K562 (cell line): Measurements from ENCODE around the gene RPH3AL. TPM values are rescaled to one million over a fixed set of nuclear protein-coding genes. Genes with fewer than 3 reads are reported as not detected.

Experiments
- ATAC-seq: fragments of 200-7000 bp; cut with Tn5 transposase; 3 replicates; pipeline ENCODE4 v1.9.1; 2020; ENCODE audit warnings: moderate library complexity
- BruUV-seq: library from RNA; stranded (reverse); fragments of 400-500 nt; replicated peaks from 2 replicates; lab custom pipeline; 2021; lab: Mats Ljungman, UMichigan
- CTCF ChIA-PET: fragments of 300-600 bp; formaldehyde crosslinking; extraction: SDS; loops from one replicate; lab custom pipeline; 2021; ENCODE audit warnings: low intra/inter-chr PET ratio; lab: Yijun Ruan, JAX
- POLR2A ChIA-PET: fragments of 300-600, 350-650 bp; sonication (Branson Sonifier 250); formaldehyde crosslinking; extraction: SDS; loops from one replicate; lab custom pipeline; 2021; ENCODE audit warnings: antibody characterized with exemption, inconsistent platforms; lab: Yijun Ruan, JAX
- DNase-seq, 4 experiments: peaks; one replicate each; pipeline versions ENCODE4 v3.0.0 to v3.0.0-alpha.2; 2011 to 2018; ENCODE audit warnings: low spot score in 3 of 4, mixed read lengths in 3 of 4; ENCODE audit errors: extremely low read depth in 1 of 4
- FAIRE-seq: peaks from 2 replicates; lab custom pipeline; 2011; peaks lifted over from hg19 to GRCh38; lab: Jason Lieb, UNC
- H2AFZ ChIP-seq: 2 replicates; pipeline ENCODE4 v1.6.0; 2011; ENCODE audit warnings: low read depth, low read length, control low read depth, inconsistent platforms
- H3K27ac ChIP-seq: fragments of 200-600 bp; 3 replicates; pipeline ENCODE4 v1.8.0; 2011; ENCODE audit warnings: low read depth, mild to moderate bottlenecking, control low read depth, inconsistent platforms, low read length, moderate library complexity, mixed read lengths; ENCODE audit errors: extremely low read depth
- H3K27me3 ChIP-seq, 2 experiments: fragments of 300-600 bp in 1 of 2; 2 replicates in 1 of 2; 3 replicates in 1 of 2; pipeline versions ENCODE4 v1.6.0 to v1.8.0; 2011; ENCODE audit warnings: inconsistent platforms in 2 of 2, low read length in 2 of 2, mild to moderate bottlenecking in 1 of 2, mixed read lengths in 1 of 2, moderate library complexity in 1 of 2; ENCODE audit not compliant: control insufficient read depth in 2 of 2, insufficient read depth in 2 of 2
- H3K36me3 ChIP-seq: fragments of 300-600 bp; 3 replicates; pipeline ENCODE4 v1.8.0; 2011; ENCODE audit warnings: mild to moderate bottlenecking, low read length, inconsistent platforms; ENCODE audit not compliant: control insufficient read depth, insufficient read depth
- H3K4me1 ChIP-seq, 2 experiments: fragments of 200-600 bp in 1 of 2; replicated peaks in 1 of 2; 2 replicates in 1 of 2; 3 replicates in 1 of 2; pipeline versions ENCODE4 v1.5.1 to v1.8.0; 2011; ENCODE audit warnings: inconsistent platforms in 2 of 2, low read length in 2 of 2, mild to moderate bottlenecking in 1 of 2, mixed read lengths in 1 of 2, moderate library complexity in 1 of 2; ENCODE audit not compliant: control insufficient read depth in 2 of 2, insufficient read depth in 2 of 2
- H3K4me2 ChIP-seq: 2 replicates; pipeline ENCODE4 v1.6.1; 2011; ENCODE audit warnings: low read length, control low read depth, inconsistent platforms, mixed read lengths; ENCODE audit not compliant: insufficient read depth
- H3K4me3 ChIP-seq: fragments of 200-600 bp; sonication (generic), shearing (Covaris generic); 2 replicates; pipeline ENCODE4 v1.5.1; 2016; ENCODE audit warnings: control low read depth, inconsistent platforms
- H3K79me2 ChIP-seq: fragments of 200-600 bp; 3 replicates; pipeline ENCODE4 v1.8.0; 2011; ENCODE audit warnings: low read length, inconsistent platforms; ENCODE audit not compliant: control insufficient read depth, insufficient read depth
- H3K9ac ChIP-seq, 2 experiments: 2 replicates each; pipeline versions ENCODE4 v1.6.0 to v1.6.1; 2011; ENCODE audit warnings: low read depth in 2 of 2, low read length in 2 of 2, control low read depth in 1 of 2, inconsistent platforms in 1 of 2, mild to moderate bottlenecking in 1 of 2, mixed read lengths in 1 of 2; ENCODE audit not compliant: insufficient read depth in 1 of 2
- H3K9me1 ChIP-seq: one replicate; pipeline ENCODE4 v1.6.0; 2011; ENCODE audit warnings: inconsistent platforms, mild to moderate bottlenecking, low read length, moderate library complexity; ENCODE audit not compliant: control insufficient read depth, insufficient read depth
- H3K9me3 ChIP-seq: replicated peaks from 2 replicates; pipeline ENCODE4 v1.5.1; 2011; ENCODE audit warnings: low read depth, low read length, inconsistent platforms; ENCODE audit not compliant: control insufficient read depth, insufficient read depth
- H4K20me1 ChIP-seq: replicated peaks from 2 replicates; pipeline ENCODE4 v1.6.1; 2011; ENCODE audit warnings: low read length, inconsistent platforms, mixed read lengths; ENCODE audit not compliant: control insufficient read depth, insufficient read depth
- FOXJ3 ChIP-seq: sonication (generic); formaldehyde crosslinking; IDR thresholded peaks from 2 replicates; pipeline ENCODE4 v1.4.0; 2020; ENCODE audit warnings: mild to moderate bottlenecking, missing genetic modification reagents
- FOXM1 ChIP-seq, 2 experiments: fragments of 450-650 bp in 1 of 2; sonication (generic) in 1 of 2; formaldehyde crosslinking in 1 of 2; IDR thresholded peaks; 2 replicates each; pipeline versions ENCODE4 v1.6.1 to v1.9.0; 2017 to 2022; ENCODE audit warnings: low read depth in 2 of 2, mild to moderate bottlenecking in 2 of 2, missing genetic modification reagents in 1 of 2, moderate library complexity in 1 of 2
- HMGN3 ChIP-seq: IDR thresholded peaks from 2 replicates; pipeline ENCODE4 v1.6.1; 2011; ENCODE audit warnings: borderline replicate concordance, low read depth, mild to moderate bottlenecking, mixed read lengths, low read length; ENCODE audit not compliant: insufficient read length; ENCODE audit errors: extremely low read depth
- ILK ChIP-seq: fragments of 450-650 bp; IDR thresholded peaks from 2 replicates; pipeline ENCODE4 v1.6.1; 2016; ENCODE audit warnings: missing genetic modification characterization, low read depth, mild to moderate bottlenecking, missing compliant biosample characterization, moderate library complexity, borderline replicate concordance
- MAZ ChIP-seq, 2 experiments: fragments of 450-650 bp in 1 of 2; sonication (generic) in 1 of 2; formaldehyde crosslinking; IDR thresholded peaks in 1 of 2; conservative IDR thresholded peaks in 1 of 2; 2 replicates each; pipeline versions ENCODE4 v1.4.0 to v1.5.0; 2020; ENCODE audit warnings: mild to moderate bottlenecking in 1 of 2, missing genetic modification reagents in 1 of 2
- NFATC3 ChIP-seq: fragments of 450-650 bp; IDR thresholded peaks from 2 replicates; pipeline ENCODE4 v1.6.1; 2017; ENCODE audit warnings: mild to moderate bottlenecking
- RFX1 ChIP-seq: fragments of 450-650 bp; IDR thresholded peaks from 2 replicates; pipeline ENCODE4 v1.6.1; 2016; ENCODE audit warnings: mild to moderate bottlenecking, moderate library complexity
- WHSC1 ChIP-seq: IDR thresholded peaks from one replicate; pipeline ENCODE4 v1.6.1; 2012; ENCODE audit warnings: low read length, control low read depth, inconsistent platforms
- ZBED1 ChIP-seq: IDR thresholded peaks from 2 replicates; pipeline ENCODE4 v1.6.1; 2014
- ZFPM2 ChIP-seq: fragments of 250-450 bp; sonication (Bioruptor Pico); IDR thresholded peaks from 2 replicates; pipeline ENCODE4 v1.5.1; 2022; ENCODE audit warnings: mild to moderate bottlenecking
- ZNF134 ChIP-seq: fragments of 250-450 bp; sonication (Bioruptor Pico); conservative IDR thresholded peaks from 2 replicates; pipeline ENCODE4 v1.4.0; 2020
- ZNF239 ChIP-seq: fragments of 250-450 bp; sonication (Bioruptor Pico); IDR thresholded peaks from 2 replicates; pipeline ENCODE4 v1.4.0; 2020; ENCODE audit warnings: mild to moderate bottlenecking
- ZNF41 ChIP-seq: fragments of 250-450 bp; sonication (Bioruptor Pico); conservative IDR thresholded peaks from 2 replicates; pipeline ENCODE4 v1.4.0; 2020; ENCODE audit warnings: mild to moderate bottlenecking
- ZNF75A ChIP-seq: fragments of 450-650 bp; formaldehyde crosslinking; IDR thresholded peaks from 2 replicates; pipeline ENCODE4 v1.4.0; 2020; ENCODE audit warnings: mild to moderate bottlenecking
- WGBS: fragments of 100-300 bp; shearing (Covaris generic); methylation state at CpG from one replicate; pipeline ENCODE4 v1.1.6; 2016; ENCODE audit warnings: low coverage, mixed read lengths; ENCODE audit not compliant: insufficient coverage; ENCODE audit errors: missing lambda C conversion rate; 5-methylcytosine and 5-hydroxymethylcytosine counted together
- in situ Hi-C: fragments of 300-500 bp; cut with MboI; formaldehyde crosslinking; loops from 4 replicates; pipeline ENCODE4 v1.15.0; 2018; ENCODE audit warnings: inconsistent platforms, mixed read lengths
- intact Hi-C: fragments of 100-400 bp; cut with micrococcal nuclease; formaldehyde crosslinking; loops from 2 replicates; pipeline ENCODE4 v1.14.2; 2022
- polyA plus RNA-seq, 8 experiments: library from polyadenylated mRNA; depleted of rRNA in 4 of 8; stranded (reverse) in 5 of 8; unstranded in 3 of 8; fragments of >200 nt; fragmentation: Nextera tagmentation in 2 of 8; fragmentation: Illumina TruSeq in 1 of 8; extraction: Ambion mirVana in 2 of 8; extraction: Trizol in 1 of 8; gene quantifications; 2 replicates each; pipeline versions ENCODE4 v1.2.1 to v1.2.3, GENCODE V29; 2011 to 2014; ENCODE audit warnings: inconsistent platforms in 1 of 8, missing spikeins in 1 of 8
- total RNA-seq, 7 experiments: library from RNA; depleted of rRNA in 6 of 7; stranded (reverse); fragments of >200 nt in 6 of 7; fragmentation: Illumina TruSeq in 2 of 7; extraction: Trizol in 2 of 7; gene quantifications; 2 replicates each; pipeline versions ENCODE4 v1.2.1 to v1.2.3, GENCODE V29; 2011 to 2021; ENCODE audit warnings: low replicate concordance in 1 of 7
- TF ChIP-seq, protein P1 (sequence below): fragments of 150-350 bp; IDR thresholded peaks from 2 replicates; pipeline ENCODE4 v1.6.1; 2014; ENCODE audit warnings: low read depth, mild to moderate bottlenecking, low read length, borderline replicate concordance
- TF ChIP-seq, protein P2 (sequence below): fragments of 450-650 bp; IDR thresholded peaks from 2 replicates; pipeline ENCODE4 v1.6.1; 2016; ENCODE audit warnings: low read depth, mild to moderate bottlenecking, moderate library complexity

The RPH3AL gene
- total and polyA plus RNA-seq, 9 of the 15 experiments (the other 6 are each of a cell fraction or from before 2014, with no cell fraction given) = 0.18 to 1.7 (median 0.39) TPM

DNA sequence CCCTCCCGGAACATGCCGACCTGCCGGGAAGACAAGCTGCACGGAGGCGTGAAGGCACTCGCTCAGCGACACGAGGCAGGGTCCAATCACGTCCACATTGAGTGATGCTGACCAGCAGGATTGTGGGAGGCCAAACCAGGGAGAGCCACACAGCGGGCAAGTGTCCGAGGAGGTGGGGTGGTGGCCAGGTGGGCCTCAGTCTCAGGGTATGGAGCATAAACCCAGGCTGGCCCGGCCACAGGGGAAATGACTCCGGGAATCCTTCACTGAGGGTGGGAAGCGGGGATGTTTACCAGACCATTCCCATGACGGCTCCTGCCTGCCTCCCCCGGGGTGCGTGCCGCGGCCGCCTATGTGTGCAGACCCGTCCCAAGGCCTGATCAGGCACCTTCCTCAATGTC lies 62.5 kb downstream of the RPH3AL start:
- Histone ChIP-seq H4K20me1 (peaks cover 4% of the 10 kb centered on the region; the same call in 1 of the 2 replicates), H3K4me1 (no peaks in the 10 kb centered on the region; a peak in 1 of 5 replicates), H3K9ac (no peak overlapping the region), H2AFZ (no peak overlapping the region), H3K79me2 (no peaks in the 10 kb centered on the region), H3K9me1 (no peaks in the 10 kb centered on the region), H3K36me3 (no peaks in the 10 kb centered on the region), H3K9me3 (no peaks in the 10 kb centered on the region), H3K4me3 (no peak overlapping the region), H3K27me3 (peaks cover 22 to 54% of the 10 kb centered on the region in 2 experiments; a peak in 4 of 5 replicates), H3K27ac (no peak overlapping the region), H3K4me2 (no peak overlapping the region)
- BruUV-seq = no TSS peak
- DNase-seq (no peak), FAIRE-seq (no peak), ATAC-seq (no peak)
- 5% methylated on average over 16 of the region's 21 CpGs for WGBS
- in situ Hi-C loops = no loop called here
- POLR2A ChIA-PET = no interaction called here
- CTCF ChIA-PET = no interaction called here
- intact Hi-C loops = no loop called here
- TF ChIP-seq RFX1 (no peak), ILK (tag) (no peak), ZNF134 (CRISPR knock-in tag) (no peak), NFATC3 (no peak), ZNF75A (CRISPR knock-in tag) (no peak), ZFPM2 (CRISPR knock-in tag) (no peak), WHSC1 (no peak), FOXM1 (IDR thresholded peaks at IDR 0.05; ENCODE audit: low read depth) (no peak), FOXM1 (CRISPR knock-in tag; IDR thresholded peaks at IDR 0.05; ENCODE audit: low read depth) (no peak), ZBED1 (no peak), ZNF239 (CRISPR knock-in tag) (no peak), ZNF41 (CRISPR knock-in tag) (no peak), HMGN3 (no peak), FOXJ3 (no peak), MAZ (CRISPR knock-in tag; conservative IDR thresholded peaks at IDR 0.05 in 1 of 2, IDR thresholded peaks at IDR 0.05 in 1 of 2) (no peak)
- TF ChIP-seq, protein P1, sequence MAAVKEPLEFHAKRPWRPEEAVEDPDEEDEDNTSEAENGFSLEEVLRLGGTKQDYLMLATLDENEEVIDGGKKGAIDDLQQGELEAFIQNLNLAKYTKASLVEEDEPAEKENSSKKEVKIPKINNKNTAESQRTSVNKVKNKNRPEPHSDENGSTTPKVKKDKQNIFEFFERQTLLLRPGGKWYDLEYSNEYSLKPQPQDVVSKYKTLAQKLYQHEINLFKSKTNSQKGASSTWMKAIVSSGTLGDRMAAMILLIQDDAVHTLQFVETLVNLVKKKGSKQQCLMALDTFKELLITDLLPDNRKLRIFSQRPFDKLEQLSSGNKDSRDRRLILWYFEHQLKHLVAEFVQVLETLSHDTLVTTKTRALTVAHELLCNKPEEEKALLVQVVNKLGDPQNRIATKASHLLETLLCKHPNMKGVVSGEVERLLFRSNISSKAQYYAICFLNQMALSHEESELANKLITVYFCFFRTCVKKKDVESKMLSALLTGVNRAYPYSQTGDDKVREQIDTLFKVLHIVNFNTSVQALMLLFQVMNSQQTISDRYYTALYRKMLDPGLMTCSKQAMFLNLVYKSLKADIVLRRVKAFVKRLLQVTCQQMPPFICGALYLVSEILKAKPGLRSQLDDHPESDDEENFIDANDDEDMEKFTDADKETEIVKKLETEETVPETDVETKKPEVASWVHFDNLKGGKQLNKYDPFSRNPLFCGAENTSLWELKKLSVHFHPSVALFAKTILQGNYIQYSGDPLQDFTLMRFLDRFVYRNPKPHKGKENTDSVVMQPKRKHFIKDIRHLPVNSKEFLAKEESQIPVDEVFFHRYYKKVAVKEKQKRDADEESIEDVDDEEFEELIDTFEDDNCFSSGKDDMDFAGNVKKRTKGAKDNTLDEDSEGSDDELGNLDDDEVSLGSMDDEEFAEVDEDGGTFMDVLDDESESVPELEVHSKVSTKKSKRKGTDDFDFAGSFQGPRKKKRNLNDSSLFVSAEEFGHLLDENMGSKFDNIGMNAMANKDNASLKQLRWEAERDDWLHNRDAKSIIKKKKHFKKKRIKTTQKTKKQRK = no peak
- TF ChIP-seq, protein P2, sequence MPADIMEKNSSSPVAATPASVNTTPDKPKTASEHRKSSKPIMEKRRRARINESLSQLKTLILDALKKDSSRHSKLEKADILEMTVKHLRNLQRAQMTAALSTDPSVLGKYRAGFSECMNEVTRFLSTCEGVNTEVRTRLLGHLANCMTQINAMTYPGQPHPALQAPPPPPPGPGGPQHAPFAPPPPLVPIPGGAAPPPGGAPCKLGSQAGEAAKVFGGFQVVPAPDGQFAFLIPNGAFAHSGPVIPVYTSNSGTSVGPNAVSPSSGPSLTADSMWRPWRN = no peak
